GM12874 (cell line): ENCODE data around the gene CCN6.
A peak's percentile ranks its signal among the peaks of the same experiment; 100 is the strongest.

ENCODE experiments used
- TF ChIP-seq, protein P1 (sequence below): IDR thresholded peaks from 2 replicates; pipeline ENCODE4 v1.5.1; 2011; ENCODE audit warnings: low read depth, mild to moderate bottlenecking, control low read depth, low read length, moderate library complexity; ENCODE audit not compliant: insufficient read depth

CCN6 gene

DNA sequence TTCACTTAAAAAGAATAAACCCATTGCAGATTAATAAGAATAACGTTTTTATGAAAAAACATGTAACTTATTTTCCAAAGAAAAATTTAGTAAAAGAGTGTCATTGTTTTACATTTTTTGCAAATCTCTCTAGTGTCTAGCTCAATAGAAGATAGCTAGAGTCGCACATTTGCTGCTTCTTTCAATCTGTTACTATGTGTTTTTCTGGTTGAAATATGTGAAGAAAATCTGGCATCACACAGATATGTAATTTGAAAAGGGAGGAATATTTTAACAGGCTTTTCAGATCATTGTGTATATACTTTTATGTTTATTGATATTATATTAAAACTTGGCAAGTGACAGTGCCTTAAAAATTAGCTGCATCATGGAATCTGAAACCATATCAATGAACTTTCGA, 9.1 kb downstream of the CCN6 start:
- TF ChIP-seq, protein P1, sequence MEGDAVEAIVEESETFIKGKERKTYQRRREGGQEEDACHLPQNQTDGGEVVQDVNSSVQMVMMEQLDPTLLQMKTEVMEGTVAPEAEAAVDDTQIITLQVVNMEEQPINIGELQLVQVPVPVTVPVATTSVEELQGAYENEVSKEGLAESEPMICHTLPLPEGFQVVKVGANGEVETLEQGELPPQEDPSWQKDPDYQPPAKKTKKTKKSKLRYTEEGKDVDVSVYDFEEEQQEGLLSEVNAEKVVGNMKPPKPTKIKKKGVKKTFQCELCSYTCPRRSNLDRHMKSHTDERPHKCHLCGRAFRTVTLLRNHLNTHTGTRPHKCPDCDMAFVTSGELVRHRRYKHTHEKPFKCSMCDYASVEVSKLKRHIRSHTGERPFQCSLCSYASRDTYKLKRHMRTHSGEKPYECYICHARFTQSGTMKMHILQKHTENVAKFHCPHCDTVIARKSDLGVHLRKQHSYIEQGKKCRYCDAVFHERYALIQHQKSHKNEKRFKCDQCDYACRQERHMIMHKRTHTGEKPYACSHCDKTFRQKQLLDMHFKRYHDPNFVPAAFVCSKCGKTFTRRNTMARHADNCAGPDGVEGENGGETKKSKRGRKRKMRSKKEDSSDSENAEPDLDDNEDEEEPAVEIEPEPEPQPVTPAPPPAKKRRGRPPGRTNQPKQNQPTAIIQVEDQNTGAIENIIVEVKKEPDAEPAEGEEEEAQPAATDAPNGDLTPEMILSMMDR, result no peak

DNA sequence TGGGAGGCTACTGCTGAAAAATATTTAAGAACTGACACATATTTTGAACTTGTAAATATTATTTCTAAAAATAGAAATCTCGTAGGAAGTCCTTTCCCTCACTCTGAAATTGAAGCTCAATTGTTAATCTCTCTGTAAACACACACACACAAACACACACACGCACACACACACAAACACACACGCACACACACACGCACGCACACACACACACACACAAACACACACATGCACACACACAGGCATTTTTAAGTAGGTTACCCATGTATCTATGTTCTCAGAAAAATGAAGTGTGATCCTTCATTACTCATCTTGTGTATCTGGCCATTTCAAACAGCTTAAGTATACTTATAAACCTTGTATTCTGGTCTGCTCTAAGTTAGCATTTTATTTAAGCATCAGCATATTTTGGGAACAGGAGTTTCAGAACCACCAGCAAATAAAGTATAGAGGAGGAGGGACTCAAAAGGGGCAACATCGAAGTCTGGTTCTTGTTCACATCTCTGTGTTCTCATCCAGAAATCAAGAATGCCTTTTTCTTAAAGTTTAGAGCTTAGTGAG, 11.6 kb downstream of the CCN6 start:
- TF ChIP-seq, protein P1, result no peak

DNA sequence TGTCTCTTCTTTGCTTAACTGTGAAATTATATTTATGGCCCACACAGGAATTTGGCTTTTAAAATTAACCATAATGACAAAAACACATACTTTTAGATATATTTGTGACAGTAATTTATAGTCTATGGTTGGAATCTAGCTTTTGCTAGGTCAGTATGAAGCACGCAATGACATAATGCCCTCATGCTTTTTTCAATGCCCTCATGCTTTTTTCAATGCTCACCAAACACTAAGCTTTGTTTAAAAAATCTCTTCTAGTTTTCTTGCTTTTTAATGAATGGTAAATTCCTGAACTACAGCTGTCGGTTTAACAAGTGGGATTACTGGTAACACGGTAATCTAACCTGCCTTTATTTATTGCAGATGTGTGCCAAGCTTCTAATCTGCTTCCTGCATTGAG, 12.7 kb downstream of the CCN6 start:
- TF ChIP-seq, protein P1, result no peak

DNA sequence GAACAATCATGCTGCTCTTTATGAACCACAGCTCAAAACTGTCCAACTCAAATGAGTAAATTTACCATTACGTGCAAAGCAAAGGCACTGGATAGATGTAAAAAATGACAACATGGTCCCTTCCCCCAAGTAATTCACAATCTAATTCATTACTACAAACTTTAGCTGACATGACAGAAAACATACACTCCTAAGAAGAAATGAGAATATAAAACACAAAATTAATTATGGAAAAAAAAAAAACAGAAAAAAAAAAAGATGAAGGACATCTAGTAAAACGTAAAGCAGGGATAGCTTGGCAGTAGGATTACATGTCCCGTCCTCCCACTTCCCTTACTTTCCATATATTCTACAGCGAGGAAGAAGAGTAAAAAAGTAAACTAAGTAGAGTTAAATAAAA, 27.7 kb downstream of the CCN6 start:
- TF ChIP-seq, protein P1, result no peak

DNA sequence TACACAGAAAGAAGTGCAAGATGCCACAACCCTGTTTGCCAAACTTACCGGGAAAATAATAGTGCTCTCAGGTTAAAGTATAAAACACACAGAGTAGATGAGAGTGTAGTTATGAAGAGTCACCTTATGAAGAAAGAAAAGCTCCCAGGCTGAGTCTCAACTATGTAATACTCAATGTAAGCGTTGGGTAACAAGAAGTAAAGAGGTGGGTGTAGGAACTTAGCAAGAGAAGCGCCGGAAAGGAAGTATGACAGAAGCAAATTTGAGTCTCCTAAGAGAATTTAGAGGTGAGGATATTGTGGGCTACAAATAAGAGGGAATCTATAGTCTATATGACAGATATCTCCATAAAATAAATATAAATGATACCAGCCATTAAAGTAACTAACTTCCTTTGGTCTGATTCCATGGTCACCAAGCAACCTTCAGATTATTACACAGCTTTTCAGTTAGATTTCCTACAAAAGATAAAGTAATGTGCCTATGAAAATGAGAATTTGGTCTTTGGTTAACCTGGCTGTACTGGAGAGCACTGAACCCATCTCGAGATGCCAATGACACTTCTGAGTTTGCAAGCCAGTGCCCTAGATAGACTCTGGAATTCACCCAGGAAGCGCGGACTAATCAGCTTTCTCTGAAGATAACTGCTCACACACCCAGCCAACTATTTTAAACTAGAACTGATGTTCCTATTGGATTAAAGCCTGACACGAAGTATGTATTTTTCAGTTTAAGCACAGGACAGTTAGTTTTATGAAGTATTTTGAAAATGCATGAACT, 31.6 kb downstream of the CCN6 start:
- TF ChIP-seq, protein P1, result no peak

DNA sequence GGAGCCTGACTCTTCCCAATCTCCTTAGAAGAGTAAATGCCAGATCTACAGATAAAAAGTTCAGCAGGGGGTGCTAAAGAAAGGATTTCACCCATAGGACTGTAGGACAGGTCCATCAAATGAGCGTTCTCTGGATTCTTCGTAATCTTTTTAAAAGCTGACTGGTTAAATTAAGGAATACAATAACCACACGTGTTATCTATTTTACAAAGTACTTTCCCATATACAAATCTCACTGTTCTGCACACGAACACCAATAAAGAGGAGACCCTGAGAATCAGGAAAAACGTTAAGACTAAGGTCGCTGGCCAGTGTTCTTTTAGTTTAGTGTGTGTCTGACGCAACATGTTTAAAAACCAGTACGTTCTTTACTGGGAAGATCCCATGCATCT, 32.8 kb downstream of the CCN6 start:
- TF ChIP-seq, protein P1, result no peak

DNA sequence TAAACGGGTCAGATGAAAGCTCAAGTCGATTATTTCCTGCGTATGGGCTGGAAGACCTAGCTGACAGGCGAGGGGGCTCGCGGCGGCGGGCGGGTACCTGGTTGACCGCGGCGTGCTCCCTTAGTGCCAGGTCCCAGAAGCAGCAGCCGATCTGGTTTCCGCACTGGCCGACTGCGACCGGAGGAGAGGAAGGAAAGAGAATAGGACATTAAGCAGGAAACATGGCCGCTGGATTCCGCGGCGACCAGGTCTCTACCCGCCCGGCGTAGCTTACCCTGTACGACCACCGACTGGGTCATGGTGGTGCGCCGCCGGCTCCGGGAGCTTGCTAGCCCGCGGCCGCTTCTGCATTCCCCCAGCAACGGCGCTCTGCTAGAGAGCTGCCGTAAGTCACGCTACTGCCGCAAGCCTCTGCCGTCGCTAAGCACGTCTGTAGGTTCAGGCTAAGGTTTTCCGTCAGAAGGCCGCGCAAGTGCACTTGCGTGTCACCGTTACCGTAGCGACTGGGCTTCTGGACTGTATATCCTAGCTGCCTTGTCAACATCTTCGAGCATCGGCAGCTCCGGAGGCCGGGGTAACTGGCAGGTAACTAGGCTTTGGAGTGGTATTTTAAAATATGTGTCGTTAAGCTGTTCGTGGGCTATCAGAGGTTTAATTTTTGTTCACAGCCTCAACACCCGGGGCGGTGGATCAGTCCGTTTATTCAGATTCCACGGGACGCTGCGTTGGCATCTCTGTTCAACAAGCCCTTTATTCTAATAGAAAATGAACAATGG, 33.4 kb downstream of the CCN6 start, which contains the start of the genes FAM229B and TUBE1:
Gene FAM229B, plus strand, starts transcription at position 456 of the 776 bp plus-strand sequence. CDS start 11,693 bp downstream, outside the sequence.
Gene TUBE1, minus strand, starts transcription at position 347 of the 776 bp plus-strand sequence. Its CDS starts 48 bp downstream, at position 299.
- TF ChIP-seq, protein P1, result 0 out of 2 replicates have a peak, but pooled peaks have one; percentile 2
